K562 (cell line): ENCODE results near the gene ZBTB32. TPM values are rescaled to one million over a fixed set of nuclear protein-coding genes. Genes with fewer than 3 reads are reported as not detected.

ENCODE experiments used
- GATA2 ChIP-seq: sonication (generic); formaldehyde crosslinking; IDR thresholded peaks from 2 replicates; pipeline ENCODE4 v1.4.0; 2020; ENCODE audit warnings: mild to moderate bottlenecking, missing genetic modification reagents
- GTF2E2 ChIP-seq: fragments of 200-800 bp; sonication (Bioruptor generic); IDR thresholded peaks from 2 replicates; pipeline ENCODE4 v1.6.1; 2016; ENCODE audit warnings: missing genetic modification characterization, missing compliant biosample characterization
- HCFC1 ChIP-seq: IDR thresholded peaks from 2 replicates; pipeline ENCODE4 v1.6.1; 2012; ENCODE audit warnings: low read depth, low read length, improper control_type of control experiment
- HDAC1 ChIP-seq, 2 experiments: fragments of 450-650 bp; IDR thresholded peaks; 2 replicates each; pipeline ENCODE4 v1.6.1; 2016 to 2017; ENCODE audit warnings: inconsistent platforms in 1 of 2, mild to moderate bottlenecking in 1 of 2, moderate library complexity in 1 of 2
- HIVEP1 ChIP-seq: fragments of 250-450 bp; sonication (Bioruptor Pico); IDR thresholded peaks from 2 replicates; pipeline ENCODE4 v1.4.0; 2020; ENCODE audit warnings: mild to moderate bottlenecking
- HMGN3 ChIP-seq: IDR thresholded peaks from 2 replicates; pipeline ENCODE4 v1.6.1; 2011; ENCODE audit warnings: borderline replicate concordance, low read depth, mild to moderate bottlenecking, mixed read lengths, low read length; ENCODE audit not compliant: insufficient read length; ENCODE audit errors: extremely low read depth
- JUNB ChIP-seq: fragments of 450-650 bp; formaldehyde crosslinking; conservative IDR thresholded peaks from 2 replicates; pipeline ENCODE4 v1.4.0; 2020; ENCODE audit warnings: mild to moderate bottlenecking
- KAT8 ChIP-seq: fragments of 450-650 bp; IDR thresholded peaks from 2 replicates; pipeline ENCODE4 v1.6.1; 2016; ENCODE audit warnings: low read depth, mild to moderate bottlenecking
- NCOA1 ChIP-seq: fragments of 450-650 bp; IDR thresholded peaks from 2 replicates; pipeline ENCODE4 v1.6.1; 2016; ENCODE audit warnings: low read depth
- NR2C1 ChIP-seq, 2 experiments: fragments of 450-650 bp; IDR thresholded peaks; 2 replicates each; pipeline ENCODE4 v1.6.1; 2017; ENCODE audit warnings: mild to moderate bottlenecking in 2 of 2, antibody characterized with exemption in 1 of 2, inconsistent platforms in 1 of 2, missing compliant biosample characterization in 1 of 2, missing genetic modification characterization in 1 of 2
- NR3C1 ChIP-seq: sonication (generic); formaldehyde crosslinking; IDR thresholded peaks from 2 replicates; pipeline ENCODE4 v1.8.1; 2022; ENCODE audit warnings: missing genetic modification reagents
- NRF1 ChIP-seq, 2 experiments: fragments of 450-650 bp; IDR thresholded peaks in 1 of 2; conservative IDR thresholded peaks in 1 of 2; 2 replicates each; pipeline ENCODE4 v1.6.1; 2014; ENCODE audit warnings: mild to moderate bottlenecking in 2 of 2
- POLR2H ChIP-seq: IDR thresholded peaks from 2 replicates; pipeline ENCODE4 v1.6.1; 2016; ENCODE audit warnings: missing genetic modification characterization, low read depth, mild to moderate bottlenecking, control low read depth, missing compliant biosample characterization, moderate library complexity
- RUNX1 ChIP-seq: sonication (generic); IDR thresholded peaks from 2 replicates; pipeline ENCODE4 v1.6.1; 2016; ENCODE audit warnings: antibody characterized with exemption, low read depth
- SMAD1 ChIP-seq: fragments of 150-350 bp; IDR thresholded peaks from 2 replicates; pipeline ENCODE4 v1.6.1; 2014; ENCODE audit warnings: low read length, low read depth; ENCODE audit not compliant: partially characterized antibody
- SP1 ChIP-seq: sonication (generic); formaldehyde crosslinking; IDR thresholded peaks from 2 replicates; pipeline ENCODE4 v1.8.1; 2022; ENCODE audit warnings: mild to moderate bottlenecking, missing genetic modification reagents
- TAL1 ChIP-seq: fragments of 450-650 bp; IDR thresholded peaks from 2 replicates; pipeline ENCODE4 v1.6.1; 2016; ENCODE audit warnings: mild to moderate bottlenecking
- TBP ChIP-seq: optimal IDR thresholded peaks from 2 replicates; pipeline ENCODE3; 2011; ENCODE audit warnings: low read depth, low read length, improper control_type of control experiment
- ZNF165 ChIP-seq: fragments of 250-450 bp; sonication (Bioruptor Pico); IDR thresholded peaks from 2 replicates; pipeline ENCODE4 v1.4.0; 2020; ENCODE audit warnings: borderline replicate concordance
- ZNF551 ChIP-seq: fragments of 250-450 bp; sonication (Bioruptor Pico); IDR thresholded peaks from 2 replicates; pipeline ENCODE4 v1.5.0; 2021; ENCODE audit warnings: mild to moderate bottlenecking, moderate library complexity
- polyA plus RNA-seq, 8 experiments: library from polyadenylated mRNA; depleted of rRNA in 4 of 8; stranded (reverse) in 5 of 8; unstranded in 3 of 8; fragments of >200 nt; fragmentation: Nextera tagmentation in 2 of 8; fragmentation: Illumina TruSeq in 1 of 8; extraction: Ambion mirVana in 2 of 8; extraction: Trizol in 1 of 8; gene quantifications; 2 replicates each; pipeline versions ENCODE4 v1.2.1 to v1.2.3, GENCODE V29; 2011 to 2014; ENCODE audit warnings: inconsistent platforms in 1 of 8, missing spikeins in 1 of 8
- total RNA-seq, 7 experiments: library from RNA; depleted of rRNA in 6 of 7; stranded (reverse); fragments of >200 nt in 6 of 7; fragmentation: Illumina TruSeq in 2 of 7; extraction: Trizol in 2 of 7; gene quantifications; 2 replicates each; pipeline versions ENCODE4 v1.2.1 to v1.2.3, GENCODE V29; 2011 to 2021; ENCODE audit warnings: low replicate concordance in 1 of 7
- TF ChIP-seq, protein P1 (sequence below): fragments of 450-650 bp; IDR thresholded peaks from 2 replicates; pipeline ENCODE4 v1.7.1; 2018; ENCODE audit warnings: mild to moderate bottlenecking, low read depth; ENCODE audit not compliant: partially characterized antibody
- TF ChIP-seq, protein P2 (sequence below): sonication (generic); formaldehyde crosslinking; IDR thresholded peaks from 2 replicates; pipeline ENCODE4 v1.8.0; 2022; ENCODE audit warnings: mild to moderate bottlenecking, missing genetic modification reagents
- TF ChIP-seq, protein P3 (sequence below): fragments of 450-650 bp; IDR thresholded peaks from 2 replicates; pipeline ENCODE4 v1.6.1; 2014; ENCODE audit warnings: low read depth, mild to moderate bottlenecking, moderate library complexity, borderline replicate concordance

ZBTB32 gene
- total and polyA plus RNA-seq, 9 of the 15 experiments (the other 6 are each of a cell fraction or from before 2014, with no cell fraction given) = 0.20 TPM; not detected in 8

DNA sequence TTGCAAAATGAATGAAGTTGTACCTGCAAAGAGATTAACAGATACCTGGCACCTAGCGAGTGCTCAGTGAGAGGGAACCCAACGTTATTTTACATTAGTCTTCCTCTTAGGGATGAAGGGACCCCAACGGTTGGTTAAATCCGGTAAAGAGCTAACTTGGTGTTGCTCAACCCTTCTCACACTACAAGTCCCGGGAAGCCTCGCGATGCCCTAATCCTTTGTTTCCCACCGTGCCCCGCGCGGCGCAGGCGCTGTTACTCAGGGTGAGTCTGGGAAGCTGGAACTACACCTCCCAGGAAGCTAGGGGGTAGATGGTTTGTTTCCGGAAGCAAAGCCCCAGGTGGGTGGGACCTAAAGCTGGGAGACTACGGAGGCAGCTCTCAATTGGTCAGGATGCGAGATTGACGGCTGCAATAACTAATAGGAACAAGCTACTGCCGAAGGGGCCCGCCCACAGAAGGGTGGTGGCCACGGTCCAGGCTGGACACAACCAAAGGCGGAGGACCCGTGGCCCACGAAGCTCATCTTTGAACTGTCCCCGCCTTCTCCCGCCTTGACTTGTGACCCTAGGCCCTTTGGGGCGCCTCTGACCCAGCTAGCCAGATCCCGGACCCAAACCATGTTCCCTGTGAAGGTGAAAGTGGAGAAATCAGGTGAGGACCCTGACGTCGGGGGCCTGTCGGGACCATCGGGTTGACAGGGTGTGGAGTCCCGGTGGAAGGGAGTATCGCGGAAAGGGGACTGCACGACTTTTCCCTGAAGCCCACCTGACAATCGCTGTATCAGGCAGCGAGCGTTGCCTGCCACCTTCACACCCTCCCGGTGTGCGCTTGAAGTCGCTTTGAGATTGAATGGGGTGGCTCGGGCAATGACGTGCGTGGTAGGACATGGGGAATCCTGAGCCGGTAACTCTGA is 44.0 kb downstream of the ZBTB32 start, which contains the start of gene LIN37 (continued):
- TF ChIP-seq, protein P1, sequence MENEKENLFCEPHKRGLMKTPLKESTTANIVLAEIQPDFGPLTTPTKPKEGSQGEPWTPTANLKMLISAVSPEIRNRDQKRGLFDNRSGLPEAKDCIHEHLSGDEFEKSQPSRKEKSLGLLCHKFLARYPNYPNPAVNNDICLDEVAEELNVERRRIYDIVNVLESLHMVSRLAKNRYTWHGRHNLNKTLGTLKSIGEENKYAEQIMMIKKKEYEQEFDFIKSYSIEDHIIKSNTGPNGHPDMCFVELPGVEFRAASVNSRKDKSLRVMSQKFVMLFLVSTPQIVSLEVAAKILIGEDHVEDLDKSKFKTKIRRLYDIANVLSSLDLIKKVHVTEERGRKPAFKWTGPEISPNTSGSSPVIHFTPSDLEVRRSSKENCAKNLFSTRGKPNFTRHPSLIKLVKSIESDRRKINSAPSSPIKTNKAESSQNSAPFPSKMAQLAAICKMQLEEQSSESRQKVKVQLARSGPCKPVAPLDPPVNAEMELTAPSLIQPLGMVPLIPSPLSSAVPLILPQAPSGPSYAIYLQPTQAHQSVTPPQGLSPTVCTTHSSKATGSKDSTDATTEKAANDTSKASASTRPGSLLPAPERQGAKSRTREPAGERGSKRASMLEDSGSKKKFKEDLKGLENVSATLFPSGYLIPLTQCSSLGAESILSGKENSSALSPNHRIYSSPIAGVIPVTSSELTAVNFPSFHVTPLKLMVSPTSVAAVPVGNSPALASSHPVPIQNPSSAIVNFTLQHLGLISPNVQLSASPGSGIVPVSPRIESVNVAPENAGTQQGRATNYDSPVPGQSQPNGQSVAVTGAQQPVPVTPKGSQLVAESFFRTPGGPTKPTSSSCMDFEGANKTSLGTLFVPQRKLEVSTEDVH = peak; percentile 31
- TF ChIP-seq HDAC1 (IDR thresholded peaks at IDR 0.05) (peak in 1 of 2 experiments; percentile 73; a peak in 2 of 4 replicates), HMGN3 (no peak), JUNB (CRISPR knock-in tag) (no peak), POLR2H (tag) (peak; percentile 76), TBP (peak; percentile 62), SMAD1 (no peak), HIVEP1 (CRISPR knock-in tag) (no peak), NR2C1 (IDR thresholded peaks at IDR 0.05) (peak; percentile 96), NR2C1 (tag; IDR thresholded peaks at IDR 0.05) (peak; percentile 98), NR3C1 (CRISPR knock-in tag) (no peak), GATA2 (CRISPR knock-in tag) (no peak; the same call in 1 of the 2 replicates), NCOA1 (no peak), SP1 (peak; percentile 93), NRF1 (conservative IDR thresholded peaks at IDR 0.05 in 1 of 2, IDR thresholded peaks at IDR 0.05 in 1 of 2) (peak; percentile 96 to 97), GTF2E2 (tag) (no peak), KAT8 (no peak), ZNF165 (CRISPR knock-in tag) (no peak), ZNF551 (CRISPR knock-in tag) (no peak), RUNX1 (no peak), TAL1 (no peak), HCFC1 (peak; percentile 98)
- TF ChIP-seq, protein P2, sequence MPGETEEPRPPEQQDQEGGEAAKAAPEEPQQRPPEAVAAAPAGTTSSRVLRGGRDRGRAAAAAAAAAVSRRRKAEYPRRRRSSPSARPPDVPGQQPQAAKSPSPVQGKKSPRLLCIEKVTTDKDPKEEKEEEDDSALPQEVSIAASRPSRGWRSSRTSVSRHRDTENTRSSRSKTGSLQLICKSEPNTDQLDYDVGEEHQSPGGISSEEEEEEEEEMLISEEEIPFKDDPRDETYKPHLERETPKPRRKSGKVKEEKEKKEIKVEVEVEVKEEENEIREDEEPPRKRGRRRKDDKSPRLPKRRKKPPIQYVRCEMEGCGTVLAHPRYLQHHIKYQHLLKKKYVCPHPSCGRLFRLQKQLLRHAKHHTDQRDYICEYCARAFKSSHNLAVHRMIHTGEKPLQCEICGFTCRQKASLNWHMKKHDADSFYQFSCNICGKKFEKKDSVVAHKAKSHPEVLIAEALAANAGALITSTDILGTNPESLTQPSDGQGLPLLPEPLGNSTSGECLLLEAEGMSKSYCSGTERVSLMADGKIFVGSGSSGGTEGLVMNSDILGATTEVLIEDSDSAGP (CRISPR knock-in tag) = no peak
- TF ChIP-seq, protein P3, sequence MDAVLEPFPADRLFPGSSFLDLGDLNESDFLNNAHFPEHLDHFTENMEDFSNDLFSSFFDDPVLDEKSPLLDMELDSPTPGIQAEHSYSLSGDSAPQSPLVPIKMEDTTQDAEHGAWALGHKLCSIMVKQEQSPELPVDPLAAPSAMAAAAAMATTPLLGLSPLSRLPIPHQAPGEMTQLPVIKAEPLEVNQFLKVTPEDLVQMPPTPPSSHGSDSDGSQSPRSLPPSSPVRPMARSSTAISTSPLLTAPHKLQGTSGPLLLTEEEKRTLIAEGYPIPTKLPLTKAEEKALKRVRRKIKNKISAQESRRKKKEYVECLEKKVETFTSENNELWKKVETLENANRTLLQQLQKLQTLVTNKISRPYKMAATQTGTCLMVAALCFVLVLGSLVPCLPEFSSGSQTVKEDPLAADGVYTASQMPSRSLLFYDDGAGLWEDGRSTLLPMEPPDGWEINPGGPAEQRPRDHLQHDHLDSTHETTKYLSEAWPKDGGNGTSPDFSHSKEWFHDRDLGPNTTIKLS = peak; percentile 95
